MM.1S (cell line): ENCODE results near the gene RNF144B.

Source experiments
- DNase-seq: peaks from one replicate; pipeline ENCODE4 v3.0.0-alpha.2; 2015
- H2AFZ ChIP-seq: fragments of 300-600 bp; sonication (generic); 2 replicates; pipeline ENCODE4 v1.6.0; 2016; ENCODE audit warnings: antibody characterized with exemption, low read length
- H3F3A ChIP-seq: fragments of 300-600 bp; sonication (generic); 2 replicates; pipeline ENCODE4 v1.6.1; 2016; ENCODE audit warnings: mild to moderate bottlenecking, antibody characterized with exemption, low read length, moderate library complexity, mixed read lengths; ENCODE audit not compliant: insufficient read depth
- H3K27ac ChIP-seq: fragments of 300-600 bp; sonication (generic); 2 replicates; pipeline ENCODE4 v1.5.1; 2016; ENCODE audit warnings: mild to moderate bottlenecking, low read length
- H3K27me3 ChIP-seq: fragments of 300-600 bp; sonication (generic); replicated peaks from 2 replicates; pipeline ENCODE4 v1.6.0; 2016; ENCODE audit warnings: low read length; ENCODE audit not compliant: insufficient read depth
- H3K36me3 ChIP-seq: fragments of 300-600 bp; sonication (generic); replicated peaks from 2 replicates; pipeline ENCODE4 v1.6.1; 2016; ENCODE audit warnings: mild to moderate bottlenecking, low read length, mixed read lengths; ENCODE audit not compliant: insufficient read depth
- H3K4me1 ChIP-seq: fragments of 300-600 bp; sonication (generic); 2 replicates; pipeline ENCODE4 v1.6.1; 2016; ENCODE audit warnings: low read length, mixed read lengths
- H3K4me2 ChIP-seq: fragments of 300-600 bp; sonication (generic); 2 replicates; pipeline ENCODE4 v1.6.0; 2016; ENCODE audit warnings: low read depth, low read length
- H3K4me3 ChIP-seq: fragments of 300-600 bp; sonication (generic); 2 replicates; pipeline ENCODE4 v1.5.1; 2016; ENCODE audit warnings: low read length, mixed read lengths
- H3K79me2 ChIP-seq: fragments of 300-600 bp; sonication (generic); 2 replicates; pipeline ENCODE4 v1.6.1; 2016; ENCODE audit warnings: mixed run types, low read length, mixed read lengths
- H3K9ac ChIP-seq: fragments of 300-600 bp; sonication (generic); 2 replicates; pipeline ENCODE4 v1.6.1; 2016; ENCODE audit warnings: low read length, mixed read lengths
- H3K9me2 ChIP-seq: fragments of 300-600 bp; sonication (generic); replicated peaks from 2 replicates; pipeline ENCODE4 v1.6.1; 2016; ENCODE audit warnings: mild to moderate bottlenecking, low read length, mixed read lengths; ENCODE audit not compliant: insufficient read depth
- H3K9me3 ChIP-seq: fragments of 300-600 bp; sonication (generic); replicated peaks from 2 replicates; pipeline ENCODE4 v1.6.1; 2016; ENCODE audit warnings: mild to moderate bottlenecking, low read length, mixed read lengths; ENCODE audit not compliant: insufficient read depth
- H4K20me1 ChIP-seq: fragments of 300-600 bp; sonication (generic); 2 replicates; pipeline ENCODE4 v1.6.1; 2016; ENCODE audit warnings: mild to moderate bottlenecking, low read length, moderate library complexity, mixed read lengths; ENCODE audit not compliant: insufficient read depth
- CTCF ChIP-seq: fragments of 300-600 bp; sonication (generic); IDR thresholded peaks from 2 replicates; pipeline ENCODE4 v1.5.1; 2016; ENCODE audit warnings: antibody characterized with exemption, low read length, mixed read lengths
- EZH2 ChIP-seq: fragments of 300-600 bp; sonication (generic); optimal IDR thresholded peaks from 2 replicates; pipeline ENCODE3; 2017; ENCODE audit warnings: low read depth, mild to moderate bottlenecking, antibody characterized with exemption, low read length, mixed read lengths
- EZH2phosphoT487 ChIP-seq: fragments of 300-600 bp; sonication (generic); IDR thresholded peaks from 2 replicates; pipeline ENCODE4 v1.6.1; 2018; ENCODE audit warnings: antibody characterized with exemption, low read length

The RNF144B gene

GRCh38 chr6:18425218-18425617 lies 38.1 kb downstream of the RNF144B start:
- TF ChIP-seq CTCF (no peak), EZH2 (no peak), EZH2phosphoT487 (no peak)
- no peak overlapping the region for H3K4me2 ChIP-seq
- H3K27ac ChIP-seq: no peak overlapping the region
- no peaks in the 10 kb centered on the region for H3K79me2 ChIP-seq
- DNase-seq: no peak
- H3F3A ChIP-seq: no peaks in the 10 kb centered on the region
- H3K36me3 ChIP-seq: no peaks in the 10 kb centered on the region
- H3K9ac ChIP-seq: no peak overlapping the region
- no peaks in the 10 kb centered on the region for H3K4me1 ChIP-seq
- no peaks in the 10 kb centered on the region for H3K9me3 ChIP-seq
- H3K27me3 ChIP-seq: no peaks in the 10 kb centered on the region
- H4K20me1 ChIP-seq: no peaks in the 10 kb centered on the region
- no peak overlapping the region for H2AFZ ChIP-seq
- no peaks in the 10 kb centered on the region for H3K9me2 ChIP-seq
- no peak overlapping the region for H3K4me3 ChIP-seq

- Histone ChIP-seq H3K9ac (no peak overlapping the region), H3K4me3 (no peak overlapping the region), H3K9me3 (no peaks in the 10 kb centered on the region), H4K20me1 (no peaks in the 10 kb centered on the region), H3K27me3 (no peaks in the 10 kb centered on the region), H2AFZ (no peak overlapping the region), H3K36me3 (no peaks in the 10 kb centered on the region), H3K79me2 (no peaks in the 10 kb centered on the region), H3K9me2 (no peaks in the 10 kb centered on the region), H3K4me2 (no peak overlapping the region), H3F3A (no peaks in the 10 kb centered on the region), H3K27ac (no peak overlapping the region), H3K4me1 (no peaks in the 10 kb centered on the region)
- no peak for DNase-seq
- TF ChIP-seq EZH2phosphoT487: no peak
- no peak for TF ChIP-seq EZH2
- no peak for TF ChIP-seq CTCF
Observed at GRCh38 chr6:18427296-18427695, 40.1 kb downstream of the RNF144B start.

DNA sequence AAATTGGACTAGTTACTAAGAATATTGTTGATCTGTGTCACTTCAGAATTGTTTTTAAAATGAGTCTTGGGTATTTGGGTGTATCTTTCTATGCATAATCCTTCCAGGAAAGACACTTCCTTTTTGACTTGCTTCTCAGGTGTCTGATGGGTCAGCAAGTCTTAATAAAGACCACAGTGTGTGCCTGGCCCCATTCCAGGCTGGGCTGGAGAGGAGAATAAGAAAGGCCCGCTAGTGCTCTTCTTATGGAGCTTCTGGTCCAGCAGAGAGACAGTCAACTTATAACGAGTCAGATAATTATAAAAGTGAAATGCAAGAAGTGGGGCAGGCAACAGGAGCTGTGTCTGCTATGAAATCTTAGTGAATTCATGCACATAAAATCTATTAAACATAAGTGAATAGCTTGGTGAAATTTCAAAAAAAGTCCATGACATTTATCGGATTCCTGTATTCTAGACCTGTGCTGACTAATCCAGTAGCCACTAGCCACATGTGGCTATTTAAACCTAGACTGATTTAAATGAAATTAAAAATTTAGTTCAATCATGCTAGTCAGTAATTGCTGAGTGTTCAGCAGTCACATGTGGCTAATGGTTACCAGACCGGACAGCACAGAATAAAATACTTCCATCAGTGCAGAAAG lies 42.6 kb downstream of the RNF144B start:
- TF ChIP-seq EZH2phosphoT487 (no peak), EZH2 (no peak), CTCF (no peak)
- H3K9me2 ChIP-seq: no peaks in the 10 kb centered on the region
- no peaks in the 10 kb centered on the region for H3K4me1 ChIP-seq
- no peaks in the 10 kb centered on the region for H3F3A ChIP-seq
- H3K4me2 ChIP-seq: no peak overlapping the region
- H3K27ac ChIP-seq: no peak overlapping the region
- no peak overlapping the region for H3K9ac ChIP-seq
- no peak overlapping the region for H2AFZ ChIP-seq
- H3K36me3 ChIP-seq: no peaks in the 10 kb centered on the region
- no peaks in the 10 kb centered on the region for H4K20me1 ChIP-seq
- H3K9me3 ChIP-seq: no peaks in the 10 kb centered on the region
- H3K79me2 ChIP-seq: no peaks in the 10 kb centered on the region
- no peak for DNase-seq
- no peak overlapping the region for H3K4me3 ChIP-seq
- H3K27me3 ChIP-seq: no peaks in the 10 kb centered on the region
